Activated CD8-positive, alpha-beta memory T cell treated with anti-CD3 and anti-CD28 coated beads, Interleukin-2, amount 10 ng/mL, durations not matched to agents 7 days and 5 days (primary cell): ENCODE measurements around the gene MTRFR. TPM values are rescaled to one million over a fixed set of nuclear protein-coding genes. Genes with fewer than 3 reads are reported as not detected.

Source experiments
- ATAC-seq: fragments of 150-1000 bp; cut with Tn5 transposase; one replicate; pipeline ENCODE4 v1.10.0; 2021; ENCODE audit warnings: moderate library complexity
- CTCF ChIA-PET: fragments of 350-600 bp; sonication (Branson Sonifier 250); formaldehyde crosslinking; loops from one replicate; lab custom pipeline; 2021; ENCODE audit warnings: antibody characterized with exemption; lab: Charles Lee
- DNase-seq: peaks from one replicate; pipeline ENCODE4 v3.0.0-alpha.2; 2020
- H3K27ac Mint-ChIP-seq: one replicate; pipeline ENCODE4 v1.8.0; 2021; ENCODE audit warnings: mild to moderate bottlenecking, mixed read lengths
- H3K27me3 Mint-ChIP-seq: one replicate; pipeline ENCODE4 v1.8.0; 2021; ENCODE audit warnings: mixed read lengths
- H3K36me3 Mint-ChIP-seq: one replicate; pipeline ENCODE4 v1.8.0; 2021; ENCODE audit warnings: mild to moderate bottlenecking, mixed read lengths
- H3K4me1 Mint-ChIP-seq: one replicate; pipeline ENCODE4 v1.8.0; 2021; ENCODE audit warnings: mixed read lengths
- H3K4me3 Mint-ChIP-seq: one replicate; pipeline ENCODE4 v1.8.0; 2021; ENCODE audit warnings: mild to moderate bottlenecking, moderate library complexity, mixed read lengths
- H3K9me3 Mint-ChIP-seq: one replicate; pipeline ENCODE4 v1.8.0; 2022; ENCODE audit warnings: low read depth, mixed read lengths
- total RNA-seq, 2 experiments: library from RNA; stranded (reverse); gene quantifications; one replicate each; pipeline ENCODE4 v1.2.3, GENCODE V29; 2021

Gene MTRFR
- total RNA-seq, 2 experiments from 2014 or later = 29.5 to 31.7 TPM

GRCh38 chr12:123267991-123268843 is 35.0 kb downstream of the MTRFR start:
- Mint-ChIP-seq H3K27ac (no peak overlapping the region), H3K4me3 (no peak overlapping the region), H3K4me1 (peaks cover 18% of the 10 kb centered on the region), H3K9me3 (no peaks in the 10 kb centered on the region), H3K36me3 (peaks cover 2% of the 10 kb centered on the region), H3K27me3 (no peaks in the 10 kb centered on the region)
- no peak for DNase-seq
- no peak for ATAC-seq
- CTCF ChIA-PET = interaction anchor here (0.6 to 2.7 kb wide), 3 partner anchors 26 to 314 kb away, joined by 3 to 15 read pairs (median 3); partner anchors contain the start of gene KMT5A

GRCh38 chr12:123268850-123269249 is 35.6 kb downstream of the MTRFR start:
- peaks cover 2% of the 10 kb centered on the region for H3K36me3 Mint-ChIP-seq
- H3K9me3 Mint-ChIP-seq = no peaks in the 10 kb centered on the region
- CTCF ChIA-PET = interaction anchor here (1.2 to 2.7 kb wide), 4 partner anchors 31 to 332 kb away, joined by 3 to 15 read pairs (median 9); partner anchors contain the start of gene SBNO1
- no peak for ATAC-seq
- no peak overlapping the region for H3K4me3 Mint-ChIP-seq
- H3K27ac Mint-ChIP-seq = peak overlapping the region; percentile 36
- H3K27me3 Mint-ChIP-seq = no peaks in the 10 kb centered on the region
- H3K4me1 Mint-ChIP-seq = peaks cover 18% of the 10 kb centered on the region
- no peak for DNase-seq

- Mint-ChIP-seq H3K27me3 (no peaks in the 10 kb centered on the region), H3K27ac (peak overlapping the region; percentile 67), H3K4me3 (peak overlapping the region; percentile 78), H3K36me3 (peaks cover under 1% of the 10 kb centered on the region), H3K4me1 (peaks cover 18% of the 10 kb centered on the region), H3K9me3 (no peaks in the 10 kb centered on the region)
- CTCF ChIA-PET = interaction anchor here (1.2 to 2.7 kb wide), 7 partner anchors 31 to 349 kb away, joined by 3 to 15 read pairs (median 4); partner anchors contain the start of genes OGFOD2 and SBNO1
- ATAC-seq = no peak
- peak; percentile 54 for DNase-seq
Measured at GRCh38 chr12:123269395-123269892, 36.2 kb downstream of the MTRFR start.

GRCh38 chr12:123269896-123270213 is 36.6 kb downstream of the MTRFR start:
- no peak for DNase-seq
- CTCF ChIA-PET = interaction anchor here (0.6 to 2.7 kb wide), 9 partner anchors 18 to 350 kb away, joined by 3 to 15 read pairs (median 4); partner anchors contain the start of genes OGFOD2 and SBNO1
- Mint-ChIP-seq H3K27me3 (no peaks in the 10 kb centered on the region), H3K4me1 (peaks cover 18% of the 10 kb centered on the region), H3K9me3 (no peaks in the 10 kb centered on the region), H3K27ac (peak overlapping the region; percentile 67), H3K36me3 (no peaks in the 10 kb centered on the region), H3K4me3 (peak overlapping the region; percentile 78)
- ATAC-seq = no peak

- CTCF ChIA-PET = interaction anchor here (0.6 to 2.7 kb wide), 9 partner anchors 17 to 350 kb away, joined by 3 to 15 read pairs (median 4); partner anchors contain the start of genes OGFOD2 and SBNO1
- H3K36me3 Mint-ChIP-seq = no peaks in the 10 kb centered on the region
- DNase-seq (peak; percentile 49), ATAC-seq (peak; percentile 18)
- H3K9me3 Mint-ChIP-seq = no peaks in the 10 kb centered on the region
- peaks cover 18% of the 10 kb centered on the region for H3K4me1 Mint-ChIP-seq
- H3K4me3 Mint-ChIP-seq = peak overlapping the region; percentile 78
- H3K27ac Mint-ChIP-seq = peak overlapping the region; percentile 67
- H3K27me3 Mint-ChIP-seq = no peaks in the 10 kb centered on the region
Measured at GRCh38 chr12:123270214-123271000, 37.2 kb downstream of the MTRFR start.

- peaks cover 18% of the 10 kb centered on the region for H3K4me1 Mint-ChIP-seq
- no peaks in the 10 kb centered on the region for H3K36me3 Mint-ChIP-seq
- H3K27ac Mint-ChIP-seq = no peak overlapping the region
- CTCF ChIA-PET = interaction anchor here (1.1 to 2.1 kb wide), 2 partner anchors 94 to 349 kb away, joined by 5 to 11 read pairs; partner anchors contain the start of gene SBNO1
- H3K4me3 Mint-ChIP-seq = peak overlapping the region; percentile 78
- H3K27me3 Mint-ChIP-seq = no peaks in the 10 kb centered on the region
- H3K9me3 Mint-ChIP-seq = no peaks in the 10 kb centered on the region
- DNase-seq (peak; percentile 84), ATAC-seq (peak; percentile 86)
Measured at GRCh38 chr12:123271001-123271668, 37.9 kb downstream of the MTRFR start.

GRCh38 chr12:123273166-123273565 is 39.9 kb downstream of the MTRFR start:
- H3K4me3 Mint-ChIP-seq = no peak overlapping the region
- DNase-seq = no peak
- no peaks in the 10 kb centered on the region for H3K27me3 Mint-ChIP-seq
- CTCF ChIA-PET = no interaction called here
- peaks cover 21% of the 10 kb centered on the region for H3K4me1 Mint-ChIP-seq
- H3K27ac Mint-ChIP-seq = no peak overlapping the region
- no peaks in the 10 kb centered on the region for H3K36me3 Mint-ChIP-seq
- no peak for ATAC-seq
- no peaks in the 10 kb centered on the region for H3K9me3 Mint-ChIP-seq

GRCh38 chr12:123278101-123278627 is 44.9 kb downstream of the MTRFR start:
- Mint-ChIP-seq H3K36me3 (no peaks in the 10 kb centered on the region), H3K9me3 (no peaks in the 10 kb centered on the region), H3K4me3 (peak overlapping the region; percentile 7), H3K27me3 (no peaks in the 10 kb centered on the region), H3K27ac (peak overlapping the region; percentile 73), H3K4me1 (peaks cover 6% of the 10 kb centered on the region)
- DNase-seq (no peak), ATAC-seq (peak; percentile 68)
- CTCF ChIA-PET = no interaction called here

GRCh38 chr12:123280971-123281370 is 47.7 kb downstream of the MTRFR start:
- Mint-ChIP-seq H3K27ac (no peak overlapping the region), H3K9me3 (no peaks in the 10 kb centered on the region), H3K36me3 (no peaks in the 10 kb centered on the region), H3K27me3 (no peaks in the 10 kb centered on the region), H3K4me1 (peaks cover 6% of the 10 kb centered on the region), H3K4me3 (no peak overlapping the region)
- no peak for ATAC-seq
- no peak for DNase-seq
- CTCF ChIA-PET = no interaction called here

GRCh38 chr12:123282111-123282510 is 48.9 kb downstream of the MTRFR start:
- Mint-ChIP-seq H3K36me3 (no peaks in the 10 kb centered on the region), H3K27me3 (no peaks in the 10 kb centered on the region), H3K9me3 (no peaks in the 10 kb centered on the region), H3K4me3 (no peak overlapping the region), H3K4me1 (peaks cover 6% of the 10 kb centered on the region), H3K27ac (no peak overlapping the region)
- DNase-seq (no peak), ATAC-seq (no peak)
- CTCF ChIA-PET = no interaction called here

- Mint-ChIP-seq H3K27me3 (no peaks in the 10 kb centered on the region), H3K27ac (no peak overlapping the region), H3K9me3 (no peaks in the 10 kb centered on the region), H3K4me3 (no peak overlapping the region), H3K4me1 (peaks cover under 1% of the 10 kb centered on the region), H3K36me3 (no peaks in the 10 kb centered on the region)
- DNase-seq (no peak), ATAC-seq (no peak)
- CTCF ChIA-PET = interaction anchor here (0.8 to 1.1 kb wide), 2 partner anchors 240 to 298 kb away, joined by 3 read pairs; no protein-coding TSS in a partner anchor
Measured at GRCh38 chr12:123283461-123283860, 50.2 kb downstream of the MTRFR start.

GRCh38 chr12:123284669-123285068 is 51.4 kb downstream of the MTRFR start:
- ATAC-seq (no peak), DNase-seq (no peak)
- Mint-ChIP-seq H3K4me1 (no peaks in the 10 kb centered on the region), H3K4me3 (no peak overlapping the region), H3K36me3 (peaks cover 2% of the 10 kb centered on the region), H3K27ac (no peak overlapping the region), H3K27me3 (no peaks in the 10 kb centered on the region), H3K9me3 (no peaks in the 10 kb centered on the region)
- CTCF ChIA-PET = interaction anchor here (1.1 kb wide), 1 partner anchor 20 kb away, joined by 4 read pairs; no protein-coding TSS in a partner anchor
